CD4-positive, alpha-beta T cell treated with Interleukin-4 for 4 hours (primary cell): ENCODE data around the gene RNF138.
"Not testable (repeated sequence)": the region's sequence is repeated elsewhere in the genome, so short reads cannot be mapped to it uniquely, and the experiment has no call there.

Source experiments
- DNase-seq: peaks from one replicate; pipeline ENCODE4 v3.0.0-alpha.2; 2020

The RNF138 gene

GRCh38 chr18:32176745-32177144, 85.1 kb downstream of the RNF138 start:
- DNase-seq, result not testable (repeated sequence)

- no peak for DNase-seq
These were observed 85.9 kb downstream of the RNF138 start for GRCh38 chr18:32177530-32177929.
